ENCODE results near the gene AKAP13. TPM values are rescaled to one million over a fixed set of nuclear protein-coding genes. Genes with fewer than 3 reads are reported as not detected.
A peak's percentile ranks its signal among the peaks of the same experiment; 100 is the strongest.

AKAP13 gene
- total RNA-seq, 2 donors from 2014 or later, result 105 to 106 TPM

- ATAC-seq, result no peak
- peak overlapping the region in 1 of 2 donors; percentile 100 for H3K27ac Mint-ChIP-seq
- peaks cover 12 to 48% of the 10 kb centered on the region in 2 donors for H3K36me3 Mint-ChIP-seq
- no peaks in the 10 kb centered on the region for H3K9me3 Mint-ChIP-seq
- DNase-seq (ENCODE audit: low spot score in 2 of 2), result no peak
Measured at GRCh38 chr15:85709250-85709649, 328.8 kb downstream of the AKAP13 start.

- Mint-ChIP-seq H3K27ac (peak overlapping the region; percentile 99 to 100), H3K36me3 (peaks cover 12 to 53% of the 10 kb centered on the region in 2 donors), H3K9me3 (no peaks in the 10 kb centered on the region)
- DNase-seq (ENCODE audit: low spot score in 2 of 2) (peak in 1 of 2 donors; percentile 49), ATAC-seq (peak; percentile 64 to 79)
Measured at GRCh38 chr15:85710340-85710842, 330.0 kb downstream of the AKAP13 start.

GRCh38 chr15:85711580-85712192 lies 331.3 kb downstream of the AKAP13 start:
- no peak for ATAC-seq
- Mint-ChIP-seq H3K9me3 (no peaks in the 10 kb centered on the region), H3K27ac (peak overlapping the region; percentile 99 to 100), H3K36me3 (peaks cover 15 to 59% of the 10 kb centered on the region in 2 donors)
- no peak for DNase-seq (ENCODE audit: low spot score in 2 of 2)

- DNase-seq (ENCODE audit: low spot score in 2 of 2), result no peak
- H3K27ac Mint-ChIP-seq, result peak overlapping the region; percentile 40 to 83
- no peak for ATAC-seq
- H3K36me3 Mint-ChIP-seq, result peaks cover 28 to 70% of the 10 kb centered on the region in 2 donors
- no peaks in the 10 kb centered on the region for H3K9me3 Mint-ChIP-seq
Measured at GRCh38 chr15:85716261-85716660, 335.9 kb downstream of the AKAP13 start.

- H3K27ac Mint-ChIP-seq, result peak overlapping the region; percentile 83 to 86
- peaks cover 28 to 68% of the 10 kb centered on the region in 2 donors for H3K36me3 Mint-ChIP-seq
- DNase-seq (ENCODE audit: low spot score in 2 of 2) (no peak), ATAC-seq (peak in 1 of 2 donors; percentile 37)
- no peaks in the 10 kb centered on the region for H3K9me3 Mint-ChIP-seq
Measured at GRCh38 chr15:85717212-85717611, 336.8 kb downstream of the AKAP13 start.

- H3K9me3 Mint-ChIP-seq, result no peaks in the 10 kb centered on the region
- ATAC-seq (peak in 1 of 2 donors; percentile 39), DNase-seq (ENCODE audit: low spot score in 2 of 2) (no peak)
- H3K27ac Mint-ChIP-seq, result peak overlapping the region; percentile 56 to 83
- H3K36me3 Mint-ChIP-seq, result peaks cover 36 to 68% of the 10 kb centered on the region in 2 donors
Measured at GRCh38 chr15:85718271-85718971, 338.0 kb downstream of the AKAP13 start.

GRCh38 chr15:85718981-85719380 lies 338.6 kb downstream of the AKAP13 start:
- no peak for ATAC-seq
- DNase-seq (ENCODE audit: low spot score in 2 of 2), result no peak
- H3K27ac Mint-ChIP-seq, result peak overlapping the region; percentile 56 to 83
- H3K36me3 Mint-ChIP-seq, result peaks cover 37 to 65% of the 10 kb centered on the region in 2 donors
- no peaks in the 10 kb centered on the region for H3K9me3 Mint-ChIP-seq

- Mint-ChIP-seq H3K36me3 (peaks cover 41 to 73% of the 10 kb centered on the region in 2 donors), H3K9me3 (no peaks in the 10 kb centered on the region), H3K27ac (peak overlapping the region; percentile 25 to 98)
- ATAC-seq (no peak), DNase-seq (ENCODE audit: low spot score in 2 of 2) (no peak)
Measured at GRCh38 chr15:85722374-85723152, 342.2 kb downstream of the AKAP13 start.

- H3K36me3 Mint-ChIP-seq, result peaks cover 31 to 56% of the 10 kb centered on the region in 2 donors
- no peaks in the 10 kb centered on the region for H3K9me3 Mint-ChIP-seq
- DNase-seq (ENCODE audit: low spot score in 2 of 2) (no peak), ATAC-seq (peak; percentile 79 to 81)
- peak overlapping the region; percentile 86 to 98 for H3K27ac Mint-ChIP-seq
Measured at GRCh38 chr15:85723960-85724945, 343.9 kb downstream of the AKAP13 start.

GRCh38 chr15:85725019-85725418 lies 344.6 kb downstream of the AKAP13 start:
- Mint-ChIP-seq H3K36me3 (peaks cover 31 to 54% of the 10 kb centered on the region in 2 donors), H3K27ac (peak overlapping the region; percentile 86 to 98), H3K9me3 (no peaks in the 10 kb centered on the region)
- DNase-seq (ENCODE audit: low spot score in 2 of 2) (no peak), ATAC-seq (no peak)

- DNase-seq (ENCODE audit: low spot score in 2 of 2), result no peak
- H3K27ac Mint-ChIP-seq, result peak overlapping the region in 1 of 2 donors; percentile 58
- no peaks in the 10 kb centered on the region for H3K9me3 Mint-ChIP-seq
- peak; percentile 50 to 65 for ATAC-seq
- H3K36me3 Mint-ChIP-seq, result peaks cover 31 to 54% of the 10 kb centered on the region in 2 donors
Measured at GRCh38 chr15:85725564-85725963, 345.2 kb downstream of the AKAP13 start.

- DNase-seq (ENCODE audit: low spot score in 2 of 2) (no peak), ATAC-seq (no peak)
- Mint-ChIP-seq H3K27ac (peak overlapping the region in 1 of 2 donors; percentile 45), H3K9me3 (no peaks in the 10 kb centered on the region), H3K36me3 (peaks cover 24 to 51% of the 10 kb centered on the region in 2 donors)
Measured at GRCh38 chr15:85726454-85726853, 346.1 kb downstream of the AKAP13 start.

- peak overlapping the region; percentile 45 to 62 for H3K27ac Mint-ChIP-seq
Measured at GRCh38 chr15:85727068-85727467, 346.7 kb downstream of the AKAP13 start.

GRCh38 chr15:85730001-85730820 lies 349.8 kb downstream of the AKAP13 start:
- ATAC-seq (peak; percentile 66 to 74), DNase-seq (ENCODE audit: low spot score in 2 of 2) (peak in 1 of 2 donors; percentile 57)
- peaks cover 31 to 49% of the 10 kb centered on the region in 2 donors for H3K36me3 Mint-ChIP-seq
- peaks cover 0 to 12% of the 10 kb centered on the region in 2 donors for H3K9me3 Mint-ChIP-seq
- H3K27ac Mint-ChIP-seq, result peak overlapping the region; percentile 31 to 81

More at GRCh38 chr15:85727068-85727467, 346.7 kb downstream of the AKAP13 start:
- peaks cover 24 to 48% of the 10 kb centered on the region in 2 donors for H3K36me3 Mint-ChIP-seq
- ATAC-seq (no peak), DNase-seq (ENCODE audit: low spot score in 2 of 2) (no peak)
- no peaks in the 10 kb centered on the region for H3K9me3 Mint-ChIP-seq

- DNase-seq (ENCODE audit: low spot score in 2 of 2) (no peak), ATAC-seq (no peak)
- peaks cover 29 to 38% of the 10 kb centered on the region in 2 donors for H3K36me3 Mint-ChIP-seq
- peak overlapping the region in 1 of 2 donors; percentile 66 for H3K27ac Mint-ChIP-seq
- H3K9me3 Mint-ChIP-seq, result peaks cover 0 to 12% of the 10 kb centered on the region in 2 donors
Measured at GRCh38 chr15:85733416-85733815, 353.0 kb downstream of the AKAP13 start.

All from activated naive CD4-positive, alpha-beta T cell treated with anti-CD3 and anti-CD28 coated beads, Interleukin-2, amount 50 U/mL, for 72 hours (primary cell).